DOHH2 (cell line): ENCODE results near the gene PAGE1.
"Not testable (repeated sequence)": the region's sequence is repeated elsewhere in the genome, so short reads cannot be mapped to it uniquely, and the experiment has no call there.

Experiments used
- H3F3A ChIP-seq: fragments of 200-600 bp; sonication (generic), shearing (Covaris generic); 2 replicates; pipeline ENCODE4 v1.6.0; 2016; ENCODE audit warnings: antibody characterized with exemption, mild to moderate bottlenecking; ENCODE audit not compliant: control insufficient read depth, insufficient read depth
- H3K27ac ChIP-seq: fragments of 200-600 bp; sonication (generic); 2 replicates; pipeline ENCODE4 v1.5.1; 2014; ENCODE audit warnings: low read depth, mild to moderate bottlenecking, low read length, moderate library complexity
- H3K27me3 ChIP-seq: fragments of 200-600 bp; sonication (generic); 2 replicates; pipeline ENCODE4 v1.6.1; 2014; ENCODE audit warnings: mild to moderate bottlenecking, low read length, mixed read lengths; ENCODE audit not compliant: control insufficient read depth
- H3K36me3 ChIP-seq: fragments of 200-600 bp; sonication (generic); 2 replicates; pipeline ENCODE4 v1.6.1; 2014; ENCODE audit warnings: mild to moderate bottlenecking, low read length, moderate library complexity, mixed read lengths; ENCODE audit not compliant: control insufficient read depth
- H3K4me1 ChIP-seq: fragments of 200-600 bp; sonication (generic); 2 replicates; pipeline ENCODE4 v1.6.1; 2014; ENCODE audit warnings: mild to moderate bottlenecking, low read length, mixed read lengths; ENCODE audit not compliant: control insufficient read depth
- H3K4me2 ChIP-seq: fragments of 200-600 bp; sonication (generic); 2 replicates; pipeline ENCODE4 v1.6.0; 2014; ENCODE audit warnings: mild to moderate bottlenecking, low read length, moderate library complexity
- H3K4me3 ChIP-seq: fragments of 200-600 bp; sonication (generic); 2 replicates; pipeline ENCODE4 v1.5.1; 2014; ENCODE audit warnings: mild to moderate bottlenecking, low read length, mixed read lengths
- H3K79me2 ChIP-seq: fragments of 200-600 bp; sonication (generic); 2 replicates; pipeline ENCODE4 v1.6.1; 2014; ENCODE audit warnings: mild to moderate bottlenecking, low read length, mixed read lengths; ENCODE audit not compliant: control insufficient read depth
- H3K9me2 ChIP-seq: fragments of 200-600 bp; sonication (generic); replicated peaks from 2 replicates; pipeline ENCODE4 v1.6.1; 2014; ENCODE audit warnings: mild to moderate bottlenecking, low read length, mixed read lengths; ENCODE audit not compliant: control insufficient read depth
- H3K9me3 ChIP-seq: fragments of 200-600 bp; sonication (generic); 2 replicates; pipeline ENCODE4 v1.6.1; 2014; ENCODE audit warnings: antibody characterized with exemption, low read length, mixed read lengths; ENCODE audit not compliant: control insufficient read depth, insufficient read depth
- H4K20me1 ChIP-seq: fragments of 200-600 bp; sonication (generic); 2 replicates; pipeline ENCODE4 v1.6.0; 2014; ENCODE audit warnings: low read depth, mild to moderate bottlenecking, antibody characterized with exemption, low read length, moderate library complexity; ENCODE audit not compliant: control insufficient read depth, insufficient read depth
- CTCF ChIP-seq: fragments of 200-600 bp; sonication (generic); IDR thresholded peaks from one replicate; pipeline ENCODE4 v1.5.1; 2014; ENCODE audit warnings: antibody characterized with exemption, mild to moderate bottlenecking, low read depth, low read length; ENCODE audit not compliant: poor library complexity, severe bottlenecking
- EZH2phosphoT487 ChIP-seq: fragments of 200-600 bp; sonication (generic); IDR thresholded peaks from 2 replicates; pipeline ENCODE4 v1.6.1; 2017; ENCODE audit warnings: borderline replicate concordance, mild to moderate bottlenecking, antibody characterized with exemption, low read length, moderate library complexity, mixed read lengths

Gene PAGE1, protein sequence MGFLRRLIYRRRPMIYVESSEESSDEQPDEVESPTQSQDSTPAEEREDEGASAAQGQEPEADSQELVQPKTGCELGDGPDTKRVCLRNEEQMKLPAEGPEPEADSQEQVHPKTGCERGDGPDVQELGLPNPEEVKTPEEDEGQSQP

DNA sequence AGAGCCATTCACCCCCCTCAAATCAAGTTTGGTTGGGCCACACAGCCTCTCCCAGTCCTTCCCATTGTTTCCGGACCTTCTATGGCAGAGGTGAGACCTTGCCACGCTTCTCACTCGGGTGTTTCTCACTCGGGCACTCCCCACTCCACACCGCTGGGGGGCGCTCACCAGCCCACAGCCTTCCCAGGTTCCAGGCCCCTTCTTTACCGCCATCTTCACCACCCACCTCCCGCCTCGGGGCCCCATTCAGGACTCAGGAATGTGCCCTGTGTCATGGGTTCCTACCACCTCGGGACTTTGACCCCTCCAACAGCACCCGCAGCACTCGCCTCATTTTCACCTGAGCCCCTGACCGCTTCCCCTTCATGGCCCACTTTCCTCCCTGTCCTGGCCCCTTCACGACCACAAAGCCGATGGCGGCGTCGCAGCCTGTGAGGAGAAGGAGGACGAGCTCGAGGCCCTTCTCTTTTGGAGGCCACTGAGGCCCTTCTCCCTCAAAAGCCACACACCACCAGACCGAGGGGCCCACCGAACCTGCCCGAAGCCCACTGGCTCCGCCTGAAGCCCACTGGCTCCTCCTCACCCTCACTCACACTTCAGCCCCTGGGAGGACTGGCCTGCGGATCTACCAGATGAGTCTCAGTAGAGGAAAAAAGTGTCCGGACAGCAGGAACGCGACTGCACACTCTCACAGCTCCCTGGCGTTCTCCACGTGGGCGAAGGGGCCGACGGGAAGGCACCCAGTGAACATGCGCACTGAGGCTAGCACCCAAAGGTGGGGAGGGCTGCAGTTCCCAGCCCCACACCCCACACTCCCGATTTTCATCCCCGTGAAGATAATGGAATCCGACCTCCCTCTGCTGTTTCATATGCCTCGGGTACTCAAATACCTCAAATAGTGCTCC is at the start of gene PAGE1:
Gene PAGE1, minus strand, starts transcription at position 709 of the 905 bp plus-strand sequence. CDS start 1,214 bp downstream, outside the sequence.
- H3K27ac ChIP-seq, result no peak within 1 kb of the TSS
- H3K27me3 ChIP-seq, result no peaks in the 10 kb centered on the region
- no peaks in the 10 kb centered on the region for H3K9me2 ChIP-seq
- no peak within 1 kb of the TSS for H3K4me3 ChIP-seq
- no peaks in the 10 kb centered on the region for H3K79me2 ChIP-seq
- no peaks in the 10 kb centered on the region for H4K20me1 ChIP-seq
- no peaks in the 10 kb centered on the region for H3F3A ChIP-seq
- H3K4me2 ChIP-seq, result no peak within 1 kb of the TSS
- H3K4me1 ChIP-seq, result no peaks in the 10 kb centered on the region
- H3K36me3 ChIP-seq, result no peaks in the 10 kb centered on the region
- TF ChIP-seq EZH2phosphoT487, result no peak
- TF ChIP-seq CTCF, result no peak
- H3K9me3 ChIP-seq, result no peaks in the 10 kb centered on the region

DNA sequence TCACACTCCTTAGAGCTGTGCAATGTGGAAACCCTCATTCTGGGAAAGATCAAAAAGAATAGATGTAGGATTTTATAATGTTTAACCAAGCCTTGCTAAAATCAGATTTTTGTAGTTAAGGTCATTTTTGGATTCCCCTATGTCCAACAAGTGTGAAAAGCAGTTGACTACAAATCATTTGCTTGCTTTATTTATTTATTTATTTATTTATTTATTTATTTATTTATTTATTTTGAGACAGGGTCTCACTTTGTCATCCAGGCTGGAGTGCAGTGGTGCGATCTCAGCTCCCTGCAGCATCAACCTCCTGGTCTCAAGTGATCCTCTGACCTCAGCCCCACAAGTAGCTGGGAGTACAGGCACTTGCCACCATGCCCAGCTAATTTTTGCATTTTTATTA is 45.7 kb upstream of the PAGE1 start:
- not testable (repeated sequence) for H3K27me3 ChIP-seq, H3K79me2 ChIP-seq, H3F3A ChIP-seq, H3K4me1 ChIP-seq, H3K27ac ChIP-seq, H3K9me2 ChIP-seq, H4K20me1 ChIP-seq, H3K36me3 ChIP-seq, H3K4me3 ChIP-seq, H3K4me2 ChIP-seq, H3K9me3 ChIP-seq

GRCh38 chrX:49727847-49728246 is 32.1 kb upstream of the PAGE1 start:
- no peaks in the 10 kb centered on the region for H3F3A ChIP-seq
- no peak overlapping the region for H3K4me2 ChIP-seq
- H3K4me1 ChIP-seq, result no peaks in the 10 kb centered on the region
- no peaks in the 10 kb centered on the region for H3K9me3 ChIP-seq
- H3K4me3 ChIP-seq, result no peak overlapping the region
- no peaks in the 10 kb centered on the region for H3K27me3 ChIP-seq
- H3K36me3 ChIP-seq, result no peaks in the 10 kb centered on the region
- no peak overlapping the region for H3K27ac ChIP-seq
- TF ChIP-seq EZH2phosphoT487 (no peak), CTCF (no peak)
- no peaks in the 10 kb centered on the region for H3K79me2 ChIP-seq
- H3K9me2 ChIP-seq, result no peaks in the 10 kb centered on the region
- no peaks in the 10 kb centered on the region for H4K20me1 ChIP-seq

DNA sequence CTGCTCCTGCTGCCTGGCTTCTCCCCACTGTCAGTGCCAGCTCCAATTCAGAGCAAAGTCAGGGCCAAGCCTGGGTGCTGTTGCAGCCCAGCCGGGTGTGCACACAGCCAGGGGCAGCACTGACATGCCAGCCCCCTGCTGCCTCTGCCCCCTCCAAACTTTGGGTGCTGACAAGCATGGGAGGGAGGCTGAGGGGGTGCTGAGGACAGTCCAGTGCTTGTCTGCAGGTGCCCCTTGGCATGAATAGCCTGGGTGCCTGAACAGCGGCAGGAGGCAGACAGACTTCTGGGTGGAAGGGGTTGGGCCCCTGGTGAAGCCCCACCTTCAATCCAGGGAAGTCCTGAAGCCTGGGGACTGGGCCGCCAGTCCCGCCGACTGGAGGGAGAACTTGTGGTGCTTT is 31.2 kb upstream of the PAGE1 start:
- TF ChIP-seq CTCF, result no peak
- no peaks in the 10 kb centered on the region for H3F3A ChIP-seq
- H3K27ac ChIP-seq, result no peak overlapping the region
- H3K9me3 ChIP-seq, result no peaks in the 10 kb centered on the region
- H3K4me2 ChIP-seq, result no peak overlapping the region
- no peaks in the 10 kb centered on the region for H3K27me3 ChIP-seq
- H3K36me3 ChIP-seq, result no peaks in the 10 kb centered on the region
- H4K20me1 ChIP-seq, result no peaks in the 10 kb centered on the region
- H3K4me3 ChIP-seq, result no peak overlapping the region
- H3K9me2 ChIP-seq, result no peaks in the 10 kb centered on the region
- no peaks in the 10 kb centered on the region for H3K79me2 ChIP-seq
- no peaks in the 10 kb centered on the region for H3K4me1 ChIP-seq
